Endothelial cell of umbilical vein (primary cell): ENCODE data around the gene SPDYE4. TPM values are rescaled to one million over a fixed set of nuclear protein-coding genes. Genes with fewer than 3 reads are reported as not detected.

Experiments used
- BruUV-seq: library from RNA; stranded (reverse); fragments of 400-500 nt; replicated peaks from 2 replicates; lab custom pipeline; 2021; lab: Mats Ljungman, UMichigan
- CTCF ChIA-PET: fragments of 300-600, 350-600 bp; sonication (Branson Sonifier 250); formaldehyde crosslinking; loops from one replicate; lab custom pipeline; 2021; ENCODE audit warnings: antibody characterized with exemption, inconsistent platforms; lab: Charles Lee
- POLR2A ChIA-PET: fragments of 300-600, 350-600 bp; sonication (Branson Sonifier 250); formaldehyde crosslinking; loops from one replicate; lab custom pipeline; 2021; ENCODE audit warnings: antibody characterized with exemption, inconsistent platforms; lab: Charles Lee
- DNase-seq: peaks from one replicate; pipeline ENCODE4 v3.0.0-alpha.2; 2011; ENCODE audit warnings: low read depth, low spot score
- FAIRE-seq: peaks from 2 replicates; lab custom pipeline; 2011; peaks lifted over from hg19 to GRCh38; lab: Jason Lieb, UNC
- H2AFZ ChIP-seq: 2 replicates; pipeline ENCODE4 v1.6.0; 2012; ENCODE audit warnings: low read depth, low read length, control low read depth, inconsistent platforms
- H3K27ac ChIP-seq: 2 replicates; pipeline ENCODE4 v1.5.1; 2011; ENCODE audit warnings: low read depth, mild to moderate bottlenecking, control low read depth, low read length, moderate library complexity; ENCODE audit not compliant: insufficient read depth
- H3K27me3 ChIP-seq, 2 experiments: 2 replicates each; pipeline versions ENCODE4 v1.6.0 to v1.6.1; 2011; ENCODE audit warnings: low read length in 2 of 2, mixed read lengths in 1 of 2; ENCODE audit not compliant: control insufficient read depth in 2 of 2, insufficient read depth in 2 of 2
- H3K36me3 ChIP-seq, 2 experiments: 2 replicates in 1 of 2; 3 replicates in 1 of 2; pipeline ENCODE4 v1.5.1; 2011; ENCODE audit warnings: low read length in 2 of 2, mild to moderate bottlenecking in 1 of 2, moderate library complexity in 1 of 2; ENCODE audit not compliant: control insufficient read depth in 2 of 2, insufficient read depth in 2 of 2; ENCODE audit errors: extremely low read depth in 1 of 2
- H3K4me1 ChIP-seq: 3 replicates; pipeline ENCODE4 v1.5.1; 2011; ENCODE audit warnings: mild to moderate bottlenecking, low read length; ENCODE audit not compliant: control insufficient read depth, insufficient read depth; ENCODE audit errors: extremely low read depth
- H3K4me2 ChIP-seq: 2 replicates; pipeline ENCODE4 v1.6.1; 2011; ENCODE audit warnings: low read length, control low read depth, mixed read lengths; ENCODE audit not compliant: insufficient read depth
- H3K4me3 ChIP-seq, 3 experiments: fragments of 200-600 bp in 1 of 3; sonication (generic), shearing (Covaris generic) in 1 of 3; replicated peaks in 1 of 3; 2 replicates each; pipeline ENCODE4 v1.5.1; 2011 to 2016; ENCODE audit warnings: control low read depth in 3 of 3, low read length in 3 of 3, mild to moderate bottlenecking in 2 of 3, inconsistent platforms in 1 of 3, low read depth in 1 of 3, moderate library complexity in 1 of 3; ENCODE audit not compliant: insufficient read depth in 1 of 3
- H3K79me2 ChIP-seq: 2 replicates; pipeline ENCODE4 v1.6.0; 2012; ENCODE audit warnings: low read length, inconsistent platforms; ENCODE audit not compliant: control insufficient read depth, insufficient read depth
- H3K9ac ChIP-seq: replicated peaks from 2 replicates; pipeline ENCODE3; 2011; ENCODE audit warnings: low read length, control low read depth; ENCODE audit not compliant: insufficient read depth; ENCODE audit errors: extremely low read depth
- H3K9me1 ChIP-seq: replicated peaks from 3 replicates; pipeline ENCODE4 v1.6.0; 2011; ENCODE audit warnings: mild to moderate bottlenecking, low read length; ENCODE audit not compliant: control insufficient read depth, insufficient read depth; ENCODE audit errors: extremely low read depth
- H3K9me3 ChIP-seq: replicated peaks from 2 replicates; pipeline ENCODE4 v1.5.1; 2012; ENCODE audit warnings: low read length, inconsistent platforms; ENCODE audit not compliant: control insufficient read depth, insufficient read depth
- H4K20me1 ChIP-seq: replicated peaks from 2 replicates; pipeline ENCODE3; 2011; ENCODE audit warnings: mild to moderate bottlenecking, low read length; ENCODE audit not compliant: control insufficient read depth, insufficient read depth; ENCODE audit errors: extremely low read depth
- EZH2 ChIP-seq: IDR thresholded peaks from 2 replicates; pipeline ENCODE4 v1.6.1; 2012; ENCODE audit warnings: borderline replicate concordance, low read depth, mild to moderate bottlenecking, moderate library complexity, low read length, inconsistent platforms; ENCODE audit not compliant: severe bottlenecking
- FOS ChIP-seq: IDR thresholded peaks from 2 replicates; pipeline ENCODE4 v1.6.1; 2011; ENCODE audit warnings: mild to moderate bottlenecking, low read length, moderate library complexity, borderline replicate concordance; ENCODE audit not compliant: insufficient read depth
- GATA2 ChIP-seq: IDR thresholded peaks from 2 replicates; pipeline ENCODE4 v1.7.0; 2011; ENCODE audit warnings: low read depth, mild to moderate bottlenecking, moderate library complexity, mixed read lengths, low read length; ENCODE audit not compliant: insufficient read length, insufficient read depth
- JUN ChIP-seq: IDR thresholded peaks from 2 replicates; pipeline ENCODE4 v1.6.1; 2011; ENCODE audit warnings: borderline replicate concordance, low read depth; ENCODE audit not compliant: insufficient read length, insufficient read depth
- POLR2A ChIP-seq: IDR thresholded peaks from 2 replicates; pipeline ENCODE4 v1.6.1; 2012; ENCODE audit warnings: low read depth, mild to moderate bottlenecking, control low read depth, low read length
- POLR2AphosphoS5 ChIP-seq: IDR thresholded peaks from 2 replicates; pipeline ENCODE4 v1.6.1; 2012; ENCODE audit warnings: low read depth, mild to moderate bottlenecking, control low read depth, low read length, moderate library complexity; ENCODE audit not compliant: insufficient read depth
- dilution Hi-C: fragments of 300-500 bp; cut with MboI; formaldehyde crosslinking; loops from one replicate; pipeline ENCODE4 v1.15.0; 2019; ENCODE audit warnings: low sequenced_read_pairs; ENCODE audit not compliant: extremely low pct_ligation_motif_present
- intact Hi-C: fragments of 100-400 bp; cut with micrococcal nuclease; formaldehyde crosslinking; loops from one replicate; pipeline ENCODE4 v1.10.0; 2022
- polyA plus RNA-seq, 4 experiments: library from polyadenylated mRNA; depleted of rRNA in 3 of 4; stranded (reverse) in 3 of 4; unstranded in 1 of 4; fragments of >200 nt; gene quantifications; 2 replicates each; pipeline versions ENCODE4 v1.2.1 to v1.2.3, GENCODE V29; 2011 to 2012; ENCODE audit warnings: missing spikeins in 1 of 4
- total RNA-seq: library from RNA; stranded (reverse); gene quantifications from 2 replicates; pipeline ENCODE4 v1.2.3, GENCODE V29; 2021
- TF ChIP-seq, protein P1 (sequence below): IDR thresholded peaks from 2 replicates; pipeline ENCODE4 v1.6.1; 2011; ENCODE audit not compliant: insufficient read depth, insufficient read length

The SPDYE4 gene
- total and polyA plus RNA-seq, 2 donors (not counting 3 experiments of a cell fraction or from before 2014, with no cell fraction given), result not detected

DNA sequence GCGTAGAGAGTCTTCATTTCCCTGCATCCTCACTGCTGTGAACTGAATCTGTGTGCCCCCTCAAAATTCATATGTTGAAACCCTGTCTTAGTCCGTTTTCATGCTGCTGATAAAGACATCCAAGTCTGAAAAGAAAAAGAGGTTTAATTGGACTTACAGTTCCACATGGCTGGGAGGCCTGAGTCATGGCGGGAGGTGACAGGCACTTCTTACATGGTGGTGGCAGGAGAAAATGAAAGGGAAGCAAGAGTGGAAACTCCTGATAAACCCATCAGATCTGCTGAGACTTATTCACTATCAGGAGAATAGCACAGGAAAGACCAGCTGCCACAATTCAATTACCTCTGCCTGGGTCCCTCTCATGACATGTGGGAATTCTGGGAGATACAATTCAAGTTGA lies 10.6 kb downstream of the SPDYE4 start:
- ChIA-PET POLR2A (no interaction called here), CTCF (interaction anchor here (0.9 to 2.1 kb wide), 3 partner anchors 38 to 338 kb away, joined by 3 to 6 read pairs (median 6); partner anchors contain the start of gene MYH10)
- no peaks in the 10 kb centered on the region for H3K9me3 ChIP-seq
- H3K4me2 ChIP-seq, result no peak overlapping the region
- H3K27ac ChIP-seq, result no peak overlapping the region
- H3K4me1 ChIP-seq, result peaks cover 5% of the 10 kb centered on the region
- DNase-seq (no peak), FAIRE-seq (no peak)
- no peaks in the 10 kb centered on the region for H3K79me2 ChIP-seq
- no TSS peak for BruUV-seq
- TF ChIP-seq, protein P1, sequence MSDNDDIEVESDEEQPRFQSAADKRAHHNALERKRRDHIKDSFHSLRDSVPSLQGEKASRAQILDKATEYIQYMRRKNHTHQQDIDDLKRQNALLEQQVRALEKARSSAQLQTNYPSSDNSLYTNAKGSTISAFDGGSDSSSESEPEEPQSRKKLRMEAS, result no peak
- TF ChIP-seq POLR2A (no peak), EZH2 (no peak), FOS (no peak), JUN (no peak), GATA2 (no peak), POLR2AphosphoS5 (no peak)
- no peak overlapping the region for H2AFZ ChIP-seq
- no peaks in the 10 kb centered on the region for H4K20me1 ChIP-seq
- H3K9ac ChIP-seq, result no peak overlapping the region
- H3K9me1 ChIP-seq, result no peaks in the 10 kb centered on the region
- no peaks in the 10 kb centered on the region for H3K36me3 ChIP-seq
- intact Hi-C loops (no loop called here), dilution Hi-C loops (no loop called here)
- no peak overlapping the region for H3K4me3 ChIP-seq
- H3K27me3 ChIP-seq, result peaks cover 12 to 13% of the 10 kb centered on the region in 2 experiments
